GM19397 (cell line): ENCODE results near the gene APBA2.

Experiments used
- ATAC-seq: cut with Tn5 transposase; IDR thresholded peaks from one replicate; pipeline ENCODE4 v1.9.1; 2021; ENCODE audit warnings: mild to moderate bottlenecking, moderate library complexity; ENCODE audit not compliant: unreplicated experiment

APBA2 gene

DNA sequence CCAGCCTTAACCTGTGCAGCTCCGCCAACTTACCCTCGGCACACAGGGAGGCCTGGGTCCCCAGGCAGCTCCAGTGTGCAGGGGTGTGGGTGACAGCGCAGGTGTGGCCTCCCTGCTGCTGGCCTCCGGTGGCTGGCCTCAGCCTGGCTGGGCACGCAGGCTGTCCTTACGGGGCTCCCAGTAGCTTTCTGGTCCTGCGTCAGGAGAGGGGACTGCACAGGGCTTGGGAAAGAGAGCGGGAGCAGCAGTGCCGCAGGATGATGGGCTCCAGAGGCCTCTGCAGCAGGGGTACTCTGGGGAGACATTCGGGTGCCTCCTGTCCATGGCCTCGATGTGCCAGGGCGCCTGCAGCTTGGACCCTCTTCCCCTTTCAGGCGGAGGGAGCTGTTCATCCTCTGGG, 9.4 kb downstream of the APBA2 start:
- no peak for ATAC-seq

DNA sequence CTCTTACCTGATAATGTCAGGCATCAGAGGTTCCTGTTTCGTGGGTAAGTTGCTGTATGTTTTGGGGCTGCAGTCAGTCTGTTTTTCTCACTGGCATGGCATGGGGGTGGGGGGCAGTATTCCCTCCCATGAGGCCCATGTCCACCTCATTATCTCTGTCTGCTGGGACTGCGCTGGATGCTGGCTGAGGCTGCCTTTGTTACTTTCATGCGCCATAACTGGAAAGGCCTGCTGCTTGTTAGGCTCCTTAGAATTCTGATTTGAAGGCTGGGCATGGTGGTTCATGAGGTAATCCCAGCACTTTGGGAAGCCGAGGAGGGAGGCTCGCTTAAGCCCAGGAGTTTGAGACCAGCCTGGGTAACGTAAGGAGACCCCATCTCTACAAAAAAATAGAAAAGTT, 9.8 kb downstream of the APBA2 start:
- no peak for ATAC-seq

- ATAC-seq: no peak
Observed at GRCh38 chr15:28896951-28897350, 11.2 kb downstream of the APBA2 start.

DNA sequence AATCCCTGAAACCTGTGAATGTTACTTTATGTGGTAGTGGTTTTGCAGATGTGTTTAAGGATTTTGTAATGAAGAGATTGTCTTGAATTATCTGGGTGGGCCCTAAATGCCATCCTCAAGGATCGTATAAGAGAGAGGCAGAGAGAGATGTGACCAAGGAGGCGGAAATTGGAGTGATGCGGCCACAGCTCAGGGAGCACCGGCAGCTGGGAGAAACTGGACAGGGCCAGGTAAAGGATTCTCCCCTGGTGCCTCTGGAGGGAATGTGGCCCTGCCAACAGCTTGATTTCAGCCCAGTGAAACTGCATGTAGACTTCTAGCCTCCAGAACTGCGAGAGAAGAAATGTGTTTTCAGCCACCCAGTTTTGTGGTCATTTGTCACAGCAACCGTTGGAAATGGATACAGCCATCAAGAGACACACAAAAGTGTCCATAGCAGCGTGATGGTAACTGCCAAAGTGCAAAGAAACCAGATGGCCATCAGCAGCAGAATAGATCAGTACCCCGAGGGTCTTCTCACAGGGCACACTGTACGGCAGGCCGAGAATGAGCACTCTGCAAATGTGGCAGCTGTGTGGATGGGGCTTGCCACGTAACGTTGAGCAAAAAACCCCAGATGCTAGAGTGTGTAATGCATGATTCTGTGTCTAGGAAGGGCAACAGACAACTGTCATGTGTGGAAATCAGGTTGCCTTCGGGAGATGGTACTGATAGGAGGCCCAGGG, 12.2 kb downstream of the APBA2 start:
- no peak for ATAC-seq

GRCh38 chr15:28899061-28899738, 13.4 kb downstream of the APBA2 start:
- ATAC-seq: no peak

GRCh38 chr15:28900041-28900891, 14.5 kb downstream of the APBA2 start:
- no peak for ATAC-seq

DNA sequence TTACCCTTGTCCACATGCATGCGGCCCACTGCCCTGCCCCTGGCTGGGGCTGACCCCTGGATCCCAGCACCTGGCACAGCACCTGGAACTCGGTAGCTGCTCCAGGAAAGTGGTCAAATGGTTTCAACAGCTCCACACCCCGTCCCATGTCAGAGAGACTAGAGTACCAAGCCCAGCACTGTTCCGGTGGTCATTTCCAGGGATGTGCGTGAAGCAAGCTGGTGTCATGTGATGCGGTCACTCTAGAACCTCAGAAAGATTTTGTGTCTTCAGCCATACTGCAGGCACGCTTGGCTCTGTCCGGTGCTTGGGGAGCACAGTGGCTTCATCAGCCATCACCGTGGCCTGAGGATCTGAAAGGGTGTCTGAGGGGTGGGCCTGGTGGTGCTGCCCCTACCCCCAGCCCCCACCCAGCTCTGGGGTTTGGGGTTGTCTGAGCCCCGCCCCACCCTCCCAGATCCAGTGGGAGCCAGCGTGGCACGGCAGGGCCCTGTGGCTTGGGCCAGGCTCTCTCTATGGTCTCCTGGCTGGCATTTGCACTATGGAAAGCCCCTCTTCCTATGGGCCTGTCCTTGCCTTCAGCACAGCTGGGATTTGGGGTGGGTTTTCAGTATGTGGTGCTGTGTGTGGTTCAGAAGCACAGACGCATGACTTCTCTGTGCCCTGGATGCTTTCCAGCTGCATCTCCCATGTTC, 15.3 kb downstream of the APBA2 start:
- ATAC-seq: no peak

DNA sequence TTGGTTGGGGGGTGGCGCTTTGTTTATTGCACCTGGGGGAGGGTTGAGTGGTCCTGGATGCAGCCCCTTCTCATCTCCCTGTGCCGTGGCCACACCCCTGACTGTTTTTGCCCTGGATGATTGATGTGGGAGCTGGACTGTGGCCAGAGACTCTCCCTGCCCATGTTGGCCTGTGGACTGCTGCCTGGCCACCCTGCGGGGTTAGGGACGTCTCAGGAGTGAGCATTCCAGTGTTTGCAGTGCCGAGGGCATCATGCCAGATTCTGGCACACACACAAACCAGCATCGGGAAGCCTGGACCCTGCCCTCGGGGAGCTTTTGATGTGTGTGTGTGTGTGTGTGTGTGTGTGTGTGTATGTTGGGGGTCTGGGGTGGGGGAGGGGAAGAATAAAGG, 15.8 kb downstream of the APBA2 start:
- no peak for ATAC-seq

DNA sequence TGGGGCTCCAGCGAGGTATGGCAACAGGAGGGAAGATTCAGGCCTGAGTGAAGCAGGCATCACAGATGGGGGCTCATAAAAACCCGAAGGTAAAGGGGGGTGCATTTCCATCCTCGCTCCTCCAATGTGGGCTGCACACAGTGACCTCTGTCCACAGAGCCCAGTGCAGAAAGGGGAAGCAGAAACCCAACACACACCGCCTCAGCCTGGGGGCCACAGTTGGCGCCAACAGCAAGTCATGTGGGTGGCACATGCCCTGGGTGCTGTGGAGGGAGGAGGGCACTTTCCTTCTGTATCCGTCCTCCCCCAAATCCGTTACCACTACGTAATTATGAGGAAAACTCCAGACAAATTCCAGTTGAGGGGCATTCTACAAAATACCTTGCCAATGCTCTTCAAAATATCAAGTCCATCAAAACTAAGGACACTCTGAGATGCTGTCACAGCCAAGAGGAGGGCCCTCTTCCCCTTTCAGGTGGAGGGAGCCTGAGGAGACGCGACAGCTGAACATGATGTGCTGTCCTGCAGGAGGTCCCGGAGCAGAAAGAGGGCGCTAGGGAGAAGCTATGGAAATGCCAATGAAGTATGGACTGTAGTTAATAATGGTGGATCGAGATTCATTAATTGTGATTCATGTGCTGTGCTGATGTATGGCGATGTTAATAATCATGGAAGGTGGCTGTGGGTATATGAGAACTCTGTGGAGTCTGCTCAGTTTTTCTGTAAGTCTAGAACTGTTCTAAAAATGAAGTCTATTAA, 16.4 kb downstream of the APBA2 start:
- no peak for ATAC-seq

DNA sequence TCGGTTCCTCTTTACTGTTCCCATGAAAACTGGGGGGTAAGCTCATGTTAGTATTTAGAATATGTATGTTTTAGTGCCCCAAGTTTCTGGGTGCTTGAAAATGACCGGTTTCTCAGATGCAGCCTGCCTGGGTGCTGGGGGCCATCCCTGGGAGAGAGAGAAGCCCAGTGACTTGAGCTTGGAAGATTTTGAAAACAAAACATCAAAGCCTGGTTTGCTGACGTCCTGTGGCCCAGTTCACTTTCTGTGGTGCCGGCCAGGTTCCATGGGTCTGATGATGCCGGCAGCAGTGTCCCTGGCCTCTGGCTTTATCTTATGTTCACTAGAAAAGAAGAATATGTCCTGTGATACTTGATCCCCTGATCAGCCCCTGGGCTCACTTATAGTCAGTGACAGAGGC, 17.1 kb downstream of the APBA2 start:
- no peak for ATAC-seq

GRCh38 chr15:28903555-28903954, 17.8 kb downstream of the APBA2 start:
- no peak for ATAC-seq

DNA sequence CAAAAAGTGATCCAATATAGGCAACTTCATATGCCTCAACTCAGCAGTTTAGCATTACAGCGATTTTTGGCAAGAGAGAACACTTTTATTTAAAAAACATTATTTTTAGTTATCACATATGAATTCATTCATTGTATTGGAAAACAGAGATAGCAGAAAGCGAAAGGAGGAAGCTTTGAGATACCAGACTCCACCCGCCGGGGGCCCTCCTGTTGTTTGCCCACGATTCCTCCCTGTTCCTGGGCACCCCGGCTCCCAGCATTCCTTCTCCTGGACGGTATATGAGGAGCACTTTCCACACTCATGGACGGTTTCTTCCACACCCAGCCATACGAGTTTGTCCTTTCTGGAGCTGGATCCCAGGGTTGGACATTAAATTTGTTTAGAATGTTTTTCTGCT, 18.2 kb downstream of the APBA2 start:
- ATAC-seq: no peak

DNA sequence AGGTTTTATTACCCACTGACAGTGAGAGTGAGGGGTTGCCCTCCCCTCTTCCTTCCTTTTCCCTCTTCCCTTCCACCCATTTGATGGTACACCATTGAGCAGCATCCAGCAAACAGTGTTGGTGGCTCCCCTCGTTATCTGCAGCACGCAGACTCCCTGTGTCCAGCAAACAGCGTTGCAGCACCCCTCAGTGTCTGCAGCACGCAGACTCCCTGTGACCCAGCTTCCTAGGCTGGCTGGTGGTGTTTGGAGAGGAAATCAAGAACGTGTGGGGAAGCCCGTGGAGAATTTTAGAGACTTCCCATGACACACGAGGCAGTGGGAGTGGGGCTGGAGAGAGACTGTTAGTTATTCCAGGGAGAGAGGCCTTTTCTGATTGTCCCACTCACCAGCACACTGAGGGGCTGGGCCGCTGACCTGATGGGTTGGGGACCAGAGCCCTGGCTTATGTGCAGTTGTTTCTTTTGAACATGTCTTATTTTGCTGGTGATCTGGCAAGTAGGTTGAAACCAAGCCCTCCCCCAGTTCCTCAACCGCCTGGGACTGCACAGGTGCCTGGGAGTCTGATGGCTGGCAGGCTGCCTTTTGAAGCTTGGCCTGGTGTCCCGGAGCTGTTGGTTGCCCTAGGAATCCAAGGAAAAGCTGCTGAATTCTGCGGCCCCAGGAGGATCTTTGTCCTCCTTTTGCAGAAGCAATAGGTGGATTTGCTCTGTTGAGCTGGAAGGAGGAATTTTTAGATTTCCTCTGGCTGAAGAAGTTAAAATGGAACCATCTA, 19.0 kb downstream of the APBA2 start:
- no peak for ATAC-seq

GRCh38 chr15:28907338-28907960, 21.7 kb downstream of the APBA2 start:
- no peak for ATAC-seq

GRCh38 chr15:28909958-28910500, 24.3 kb downstream of the APBA2 start:
- no peak for ATAC-seq

GRCh38 chr15:28911310-28911931, 25.6 kb downstream of the APBA2 start:
- ATAC-seq: no peak

DNA sequence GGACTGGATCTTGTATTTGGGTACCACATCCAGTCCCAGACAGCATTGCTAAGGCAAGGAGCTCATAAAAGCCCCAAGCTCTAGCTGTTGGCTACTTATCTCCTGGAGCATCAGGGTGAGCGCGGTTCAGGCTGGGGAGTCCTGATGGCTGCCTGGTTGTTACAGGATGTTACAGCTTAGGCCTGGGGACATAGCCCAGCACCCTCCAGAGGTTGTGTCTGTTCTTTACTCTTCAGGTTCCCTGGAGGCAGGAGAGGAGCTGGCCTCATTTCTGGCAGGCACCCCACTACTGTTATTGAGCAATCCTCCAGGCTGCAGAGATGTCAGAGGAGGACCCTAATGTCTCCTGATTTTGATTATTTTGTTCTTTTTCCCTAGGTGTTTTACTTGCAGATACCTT, 26.6 kb downstream of the APBA2 start:
- ATAC-seq: no peak

- no peak for ATAC-seq
Observed at GRCh38 chr15:28913171-28913765, 27.5 kb downstream of the APBA2 start.
